GM12878 (cell line): ENCODE results near the gene GNLY. TPM values are rescaled to one million over a fixed set of nuclear protein-coding genes. Genes with fewer than 3 reads are reported as not detected.

Experiments used
- ATAC-seq: fragments of 200-7000 bp; cut with Tn5 transposase; 3 replicates; pipeline ENCODE4 v1.9.1; 2020; ENCODE audit warnings: mild to moderate bottlenecking, moderate library complexity
- BruUV-seq: library from RNA; stranded (reverse); fragments of 400-500 nt; replicated peaks from 2 replicates; lab custom pipeline; 2021; lab: Mats Ljungman, UMichigan
- CTCF ChIA-PET: fragments of 300-600 bp; sonication (Branson Sonifier 250); formaldehyde crosslinking; extraction: SDS; loops from one replicate; lab custom pipeline; 2021; ENCODE audit warnings: inconsistent platforms; lab: Yijun Ruan, JAX
- POLR2A ChIA-PET: fragments of 350-600 bp; formaldehyde crosslinking; extraction: SDS; loops from one replicate; lab custom pipeline; 2021; ENCODE audit warnings: inconsistent platforms; lab: Charles Lee
- RAD21 ChIA-PET: fragments of 300-600 bp; sonication (Branson Sonifier 250); formaldehyde crosslinking; loops from one replicate; lab custom pipeline; 2023; ENCODE audit warnings: antibody characterized with exemption; ENCODE audit not compliant: unreplicated experiment; lab: Charles Lee
- SMC1A ChIA-PET: fragments of 300-600 bp; sonication (Branson Sonifier 250); formaldehyde crosslinking; loops from one replicate; lab custom pipeline; 2023; ENCODE audit not compliant: unreplicated experiment, uncharacterized antibody; lab: Charles Lee
- DNase-seq: peaks from one replicate; pipeline ENCODE4 v3.0.0-alpha.2; 2011; ENCODE audit warnings: low read depth, low spot score
- FAIRE-seq: peaks from 3 replicates; lab custom pipeline; 2011; peaks lifted over from hg19 to GRCh38; lab: Jason Lieb, UNC
- H2AFZ ChIP-seq: 2 replicates; pipeline ENCODE4 v1.6.0; 2011; ENCODE audit warnings: low read depth, low read length, control low read depth; ENCODE audit not compliant: control insufficient read depth
- H3K27ac ChIP-seq: 2 replicates; pipeline ENCODE4 v1.5.1; 2011; ENCODE audit warnings: control low read depth; ENCODE audit not compliant: control insufficient read depth, insufficient read depth
- H3K27me3 ChIP-seq, 2 experiments: replicated peaks in 1 of 2; 2 replicates each; pipeline versions ENCODE4 v1.6.0 to v1.6.1; 2011; ENCODE audit warnings: low read length in 1 of 2; ENCODE audit not compliant: control insufficient read depth in 2 of 2, insufficient read depth in 2 of 2
- H3K36me3 ChIP-seq, 2 experiments: 2 replicates each; pipeline ENCODE4 v1.5.1; 2011; ENCODE audit warnings: low read length in 1 of 2; ENCODE audit not compliant: control insufficient read depth in 2 of 2, insufficient read depth in 2 of 2
- H3K4me1 ChIP-seq: 2 replicates; pipeline ENCODE4 v1.6.1; 2011; ENCODE audit warnings: mild to moderate bottlenecking, low read length, moderate library complexity, mixed read lengths; ENCODE audit not compliant: control insufficient read depth, insufficient read depth
- H3K4me2 ChIP-seq: 2 replicates; pipeline ENCODE4 v1.6.0; 2011; ENCODE audit warnings: control low read depth; ENCODE audit not compliant: control insufficient read depth, insufficient read depth
- H3K4me3 ChIP-seq: fragments of 200-600 bp; sonication (generic); 2 replicates; pipeline ENCODE4 v1.5.1; 2016
- H3K79me2 ChIP-seq: 2 replicates; pipeline ENCODE4 v1.6.0; 2011; ENCODE audit warnings: low read length; ENCODE audit not compliant: control insufficient read depth, insufficient read depth
- H3K9ac ChIP-seq: 2 replicates; pipeline ENCODE4 v1.8.0; 2011; ENCODE audit warnings: low read length, control low read depth, mixed read lengths; ENCODE audit not compliant: control insufficient read depth, insufficient read depth
- H3K9me3 ChIP-seq: replicated peaks from 3 replicates; pipeline ENCODE4 v1.5.1; 2011; ENCODE audit warnings: mild to moderate bottlenecking, low read length; ENCODE audit not compliant: control insufficient read depth, insufficient read depth
- H4K20me1 ChIP-seq: 2 replicates; pipeline ENCODE4 v1.6.0; 2011; ENCODE audit not compliant: control insufficient read depth, insufficient read depth
- BACH1 ChIP-seq: fragments of 450-650 bp; IDR thresholded peaks from 2 replicates; pipeline ENCODE4 v1.6.1; 2017; ENCODE audit warnings: mild to moderate bottlenecking, borderline replicate concordance
- BCL11A ChIP-seq: IDR thresholded peaks from 2 replicates; pipeline ENCODE4 v1.6.1; 2011; ENCODE audit warnings: low read depth, low read length
- BCLAF1 ChIP-seq: fragments of 450-650 bp; IDR thresholded peaks from 2 replicates; pipeline ENCODE4 v1.6.1; 2017; ENCODE audit warnings: antibody characterized with exemption, mild to moderate bottlenecking, moderate library complexity
- BMI1 ChIP-seq: fragments of 450-650 bp; IDR thresholded peaks from 2 replicates; pipeline ENCODE4 v1.6.1; 2016; ENCODE audit warnings: mild to moderate bottlenecking, moderate library complexity, borderline replicate concordance
- CREM ChIP-seq: IDR thresholded peaks from 2 replicates; pipeline ENCODE4 v1.6.1; 2014; ENCODE audit warnings: antibody characterized with exemption, low read depth
- KAT2A ChIP-seq: conservative IDR thresholded peaks from 2 replicates; pipeline ENCODE4 v1.6.1; 2011; ENCODE audit warnings: low read depth, low read length; ENCODE audit not compliant: control insufficient read depth
- NBN ChIP-seq: fragments of 450-650 bp; IDR thresholded peaks from 2 replicates; pipeline ENCODE4 v1.6.1; 2016
- NFIC ChIP-seq: IDR thresholded peaks from 2 replicates; pipeline ENCODE4 v1.6.1; 2012; ENCODE audit warnings: low read depth, mild to moderate bottlenecking, inconsistent platforms, low read length, moderate library complexity
- NKRF ChIP-seq: fragments of 450-650 bp; conservative IDR thresholded peaks from 2 replicates; pipeline ENCODE4 v1.6.1; 2017; ENCODE audit warnings: mild to moderate bottlenecking, moderate library complexity
- RAD21 ChIP-seq: IDR thresholded peaks from 2 replicates; pipeline ENCODE4 v1.6.1; 2011; ENCODE audit warnings: mild to moderate bottlenecking, low read depth, low read length, moderate library complexity; ENCODE audit not compliant: insufficient read depth
- RB1 ChIP-seq: fragments of 450-650 bp; formaldehyde crosslinking; IDR thresholded peaks from 2 replicates; pipeline ENCODE4 v1.6.1; 2017; ENCODE audit warnings: mild to moderate bottlenecking, borderline replicate concordance
- SMC3 ChIP-seq: IDR thresholded peaks from 2 replicates; pipeline ENCODE4 v1.6.1; 2011; ENCODE audit warnings: low read length, improper control_type of control experiment, borderline replicate concordance
- STAT1 ChIP-seq: fragments of 450-650 bp; conservative IDR thresholded peaks from 2 replicates; pipeline ENCODE4 v1.6.1; 2014; ENCODE audit warnings: antibody characterized with exemption, mild to moderate bottlenecking
- STAT3 ChIP-seq: IDR thresholded peaks from 2 replicates; pipeline ENCODE4 v1.6.1; 2011; ENCODE audit warnings: low read depth, low read length, improper control_type of control experiment
- ZBTB11 ChIP-seq: fragments of 450-650 bp; formaldehyde crosslinking; IDR thresholded peaks from 2 replicates; pipeline ENCODE4 v1.5.0; 2022; ENCODE audit warnings: mild to moderate bottlenecking, missing genetic modification characterization
- ZNF622 ChIP-seq: fragments of 450-650 bp; IDR thresholded peaks from 2 replicates; pipeline ENCODE4 v1.6.1; 2017; ENCODE audit warnings: mild to moderate bottlenecking, inconsistent platforms
- WGBS: methylation state at CpG from one replicate; pipeline ENCODE4 v1.1.6; 2016; ENCODE audit warnings: low lambda C conversion rate; ENCODE audit not compliant: insufficient replicate concordance, insufficient coverage; ENCODE audit errors: missing lambda C conversion rate; 5-methylcytosine and 5-hydroxymethylcytosine counted together
- in situ Hi-C: fragments of 300-500 bp; cut with MboI; formaldehyde crosslinking; loops from 9 replicates; pipeline ENCODE4 v1.14.3; 2018; ENCODE audit warnings: mixed read lengths
- intact Hi-C: fragments of 100-400 bp; cut with micrococcal nuclease; formaldehyde crosslinking; loops from one replicate; pipeline ENCODE4 v1.14.2; 2022; ENCODE audit not compliant: unreplicated experiment
- polyA plus RNA-seq, 11 experiments: library from polyadenylated mRNA; depleted of rRNA in 4 of 11; unstranded in 6 of 11; stranded (reverse) in 5 of 11; fragments of >200 nt; fragmentation: Nextera tagmentation in 4 of 11; fragmentation: Illumina TruSeq in 1 of 11; extraction: Ambion mirVana in 4 of 11; extraction: Trizol in 1 of 11; gene quantifications; 1 replicate in 1 of 11; 2 replicates in 10 of 11; pipeline versions ENCODE4 v1.2.1 to v1.2.3, GENCODE V29; 2011 to 2016; ENCODE audit warnings: inconsistent platforms in 2 of 11, missing spikeins in 2 of 11, low read depth in 1 of 11
- total RNA-seq, 4 experiments: library from RNA; depleted of rRNA in 3 of 4; stranded (reverse); fragments of >200 nt in 3 of 4; fragmentation: Illumina TruSeq in 1 of 4; extraction: Trizol in 1 of 4; gene quantifications; 2 replicates each; pipeline versions ENCODE4 v1.2.1 to v1.2.3, GENCODE V29; 2013 to 2021

GNLY gene
- total and polyA plus RNA-seq, 10 of the 15 experiments (the other 5 are each of a cell fraction or from before 2014, with no cell fraction given) = 0.18 to 0.42 TPM; not detected in 8

GRCh38 chr2:85707304-85707703 lies 13.1 kb downstream of the GNLY start:
- POLR2A ChIA-PET = interaction anchor here (0.9 to 1.1 kb wide), 2 partner anchors 13 to 102 kb away, joined by 3 to 4 read pairs; no protein-coding TSS in a partner anchor
- no peak overlapping the region for H3K4me3 ChIP-seq
- ATAC-seq (peak; percentile 79), FAIRE-seq (peak; percentile 95), DNase-seq (peak; percentile 75)
- H3K4me2 ChIP-seq = peak overlapping the region; percentile 29; the same call in 1 of the 2 replicates
- RAD21 ChIA-PET = interaction anchor here (0.8 to 6.5 kb wide), 8 partner anchors 13 to 288 kb away, joined by 3 to 94 read pairs (median 4); partner anchors contain the start of gene GNLY
- in situ Hi-C loops = loop anchor here (5.0 kb wide), 1 partner anchor 70 kb away; no protein-coding TSS in a partner anchor
- H3K36me3 ChIP-seq = no peaks in the 10 kb centered on the region
- no peaks in the 10 kb centered on the region for H3K9me3 ChIP-seq
- no peak overlapping the region for H3K27ac ChIP-seq
- H3K27me3 ChIP-seq = no peaks in the 10 kb centered on the region
- 5% methylated on average over 10 of the region's 10 CpGs for WGBS
- H4K20me1 ChIP-seq = no peaks in the 10 kb centered on the region
- no TSS peak for BruUV-seq
- no peaks in the 10 kb centered on the region for H3K79me2 ChIP-seq
- SMC1A ChIA-PET = interaction anchor here (1.0 to 9.8 kb wide), 18 partner anchors 8 to 287 kb away, joined by 3 to 75 read pairs (median 4); partner anchors contain the start of gene GNLY
- no peak overlapping the region for H3K9ac ChIP-seq
- CTCF ChIA-PET = interaction anchor here (0.7 to 10.2 kb wide), 37 partner anchors 9 to 383 kb away, joined by 3 to 194 read pairs (median 7); partner anchors contain the start of genes GNLY, SFTPB and SH2D6
- peaks cover 21% of the 10 kb centered on the region for H3K4me1 ChIP-seq
- H2AFZ ChIP-seq = 0 out of 2 replicates have a peak overlapping the region, but pooled peaks have one; percentile 42
- intact Hi-C loops = loop anchor here (1.0 to 5.0 kb wide), 3 partner anchors 28 to 285 kb away; no protein-coding TSS in a partner anchor
- TF ChIP-seq ZBTB11 (no peak), RB1 (peak; percentile 54; the same call in 1 of the 2 replicates), NFIC (no peak), STAT1 (0 out of 2 replicates have a peak, but pooled peaks have one; percentile 26), BCLAF1 (no peak), BMI1 (no peak), CREM (peak; percentile 60), ZNF622 (no peak), BACH1 (no peak), NKRF (no peak), BCL11A (no peak), STAT3 (no peak), RAD21 (peak; percentile 77), NBN (peak; percentile 78), SMC3 (peak; percentile 94), KAT2A (no peak)
